Measurements from ENCODE around the gene ZNF516.

Gene ZNF516

DNA sequence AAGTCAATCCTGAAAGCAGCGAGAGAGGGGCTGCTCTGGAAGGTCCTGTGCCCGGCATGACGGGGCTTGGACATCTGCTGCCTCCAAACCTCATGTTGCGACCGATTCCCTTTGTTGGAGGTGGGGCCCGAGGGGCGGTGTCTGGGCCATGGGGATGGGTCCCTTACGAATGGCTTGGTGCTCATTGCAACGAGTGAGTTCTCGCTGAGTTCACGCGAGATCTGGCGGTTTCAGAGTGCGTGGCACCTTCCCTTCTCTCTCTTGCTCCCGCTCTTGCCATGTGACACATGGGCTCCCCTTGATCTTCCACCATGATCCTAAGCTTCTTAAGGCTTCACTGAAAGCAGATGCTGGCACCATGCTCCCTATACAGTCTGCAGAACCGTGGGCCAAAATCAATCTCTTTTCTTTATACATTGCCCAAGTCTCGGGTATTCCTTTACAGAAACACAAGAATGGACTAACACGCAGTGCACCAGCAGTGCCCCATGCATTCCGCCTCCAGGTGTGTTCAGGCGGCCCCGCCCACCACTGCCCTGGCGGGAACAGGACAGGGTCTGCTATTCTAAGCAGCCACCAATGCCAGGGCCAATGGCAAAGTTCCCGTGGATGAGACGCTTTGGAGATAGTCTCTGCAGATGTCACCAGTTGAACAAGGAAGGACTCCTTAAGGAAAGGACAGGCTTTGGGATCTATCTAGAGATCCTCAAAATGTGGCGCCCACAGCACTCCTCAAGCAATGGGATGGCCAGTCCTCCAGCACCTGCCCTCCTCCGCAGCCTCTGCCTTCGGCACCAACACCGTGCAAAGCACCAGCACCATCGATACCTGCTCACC, 63.4 kb downstream of the ZNF516 start:
- Histone ChIP-seq H3K4me1 (ENCODE audit: control insufficient read depth, insufficient read depth, low read length) (no peaks in the 10 kb centered on the region), H3K9me3 (ENCODE audit: control insufficient read depth, low read length) (no peaks in the 10 kb centered on the region), H3K36me3 (ENCODE audit: control insufficient read depth, insufficient read depth, low read length) (peaks cover 4% of the 10 kb centered on the region), H3K27me3 (ENCODE audit: control insufficient read depth, insufficient read depth, low read length, poor library complexity, severe bottlenecking) (no peaks in the 10 kb centered on the region), H3K4me3 (ENCODE audit: insufficient read depth, low read depth, low read length) (no peak overlapping the region), H3K27ac (ENCODE audit: insufficient read depth, low read depth, low read length, poor library complexity, severe bottlenecking) (no peak overlapping the region)
- WGBS, 2 experiments = 94 to 96% methylated on average over 29 of the region's 29 CpGs

DNA sequence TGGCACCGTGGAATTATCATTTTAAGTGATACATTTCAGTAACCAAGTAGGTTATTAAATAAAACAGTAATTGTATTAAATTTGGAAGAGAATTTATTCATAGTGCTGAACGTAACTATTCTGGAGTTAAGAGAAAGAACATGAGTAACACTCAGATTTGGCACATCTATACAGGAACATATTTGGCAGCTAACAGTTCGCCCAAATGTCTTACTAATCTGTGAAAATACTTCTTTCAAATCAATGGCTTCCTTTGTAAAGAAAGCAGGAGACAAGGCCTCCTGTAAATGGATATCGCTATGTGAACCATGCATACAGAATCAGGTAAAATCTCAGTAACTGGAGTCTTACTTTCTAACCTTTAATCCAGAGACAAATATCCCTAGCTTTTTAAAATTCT, 64.4 kb downstream of the ZNF516 start:
- Histone ChIP-seq H3K27me3 (ENCODE audit: control insufficient read depth, insufficient read depth, low read length, poor library complexity, severe bottlenecking) (no peaks in the 10 kb centered on the region), H3K4me3 (ENCODE audit: insufficient read depth, low read depth, low read length) (no peak overlapping the region), H3K36me3 (ENCODE audit: control insufficient read depth, insufficient read depth, low read length) (peaks cover 4% of the 10 kb centered on the region), H3K27ac (ENCODE audit: insufficient read depth, low read depth, low read length, poor library complexity, severe bottlenecking) (no peak overlapping the region), H3K4me1 (ENCODE audit: control insufficient read depth, insufficient read depth, low read length) (no peaks in the 10 kb centered on the region), H3K9me3 (ENCODE audit: control insufficient read depth, low read length) (no peaks in the 10 kb centered on the region)
- WGBS, 2 experiments = 93 to 97% methylated on average over 4 of the region's 4 CpGs

DNA sequence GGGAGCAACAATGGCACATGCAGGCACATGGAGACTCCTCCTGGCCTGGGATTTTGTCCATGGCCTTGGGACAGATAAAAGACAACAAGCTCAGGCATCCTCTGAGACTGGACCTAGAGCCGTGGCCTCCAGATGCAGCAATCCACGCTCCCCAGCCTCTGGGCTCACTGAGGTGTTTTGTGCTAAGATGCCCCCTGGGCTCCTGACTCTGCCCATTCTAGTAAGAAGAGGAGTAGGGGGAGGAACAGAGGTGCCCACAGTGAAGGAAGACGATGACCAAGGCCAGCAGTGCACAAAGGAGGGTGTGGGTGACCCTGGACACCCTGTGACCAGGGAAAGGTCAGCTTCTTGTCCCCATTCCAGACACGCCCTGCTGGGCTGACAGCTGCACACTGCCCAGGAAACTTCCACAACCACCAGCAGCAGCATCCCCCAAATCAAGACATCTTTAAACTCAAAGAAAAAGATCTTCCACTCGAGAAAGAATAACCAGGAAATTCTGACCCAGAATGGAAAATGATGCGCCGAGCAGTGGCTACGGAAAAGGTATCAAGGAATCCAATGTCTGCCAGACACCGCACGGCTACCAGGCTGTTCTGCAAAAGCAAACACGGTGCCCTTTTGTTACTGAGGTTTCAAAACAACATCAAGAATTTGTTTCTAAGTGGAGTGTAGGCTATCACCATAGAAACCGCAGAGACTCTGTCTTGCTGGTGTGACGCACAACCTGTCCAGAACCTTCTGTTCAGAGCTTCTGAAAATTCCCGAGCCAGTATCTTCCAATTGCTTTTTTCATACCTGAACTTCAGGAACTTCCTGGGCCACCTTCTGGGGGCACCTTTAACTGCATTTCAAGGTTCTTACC, 65.5 kb downstream of the ZNF516 start:
- H3K4me3 ChIP-seq (ENCODE audit: insufficient read depth, low read depth, low read length) = no peak overlapping the region
- WGBS, 2 experiments = 93% methylated on average over 14 of the region's 14 CpGs
- H3K4me1 ChIP-seq (ENCODE audit: control insufficient read depth, insufficient read depth, low read length) = no peaks in the 10 kb centered on the region
- H3K9me3 ChIP-seq (ENCODE audit: control insufficient read depth, low read length) = no peaks in the 10 kb centered on the region
- peaks cover 4% of the 10 kb centered on the region for H3K36me3 ChIP-seq (ENCODE audit: control insufficient read depth, insufficient read depth, low read length)
- peak overlapping the region; percentile 9 for H3K27ac ChIP-seq (ENCODE audit: insufficient read depth, low read depth, low read length, poor library complexity, severe bottlenecking)
- H3K27me3 ChIP-seq (ENCODE audit: control insufficient read depth, insufficient read depth, low read length, poor library complexity, severe bottlenecking) = no peaks in the 10 kb centered on the region

DNA sequence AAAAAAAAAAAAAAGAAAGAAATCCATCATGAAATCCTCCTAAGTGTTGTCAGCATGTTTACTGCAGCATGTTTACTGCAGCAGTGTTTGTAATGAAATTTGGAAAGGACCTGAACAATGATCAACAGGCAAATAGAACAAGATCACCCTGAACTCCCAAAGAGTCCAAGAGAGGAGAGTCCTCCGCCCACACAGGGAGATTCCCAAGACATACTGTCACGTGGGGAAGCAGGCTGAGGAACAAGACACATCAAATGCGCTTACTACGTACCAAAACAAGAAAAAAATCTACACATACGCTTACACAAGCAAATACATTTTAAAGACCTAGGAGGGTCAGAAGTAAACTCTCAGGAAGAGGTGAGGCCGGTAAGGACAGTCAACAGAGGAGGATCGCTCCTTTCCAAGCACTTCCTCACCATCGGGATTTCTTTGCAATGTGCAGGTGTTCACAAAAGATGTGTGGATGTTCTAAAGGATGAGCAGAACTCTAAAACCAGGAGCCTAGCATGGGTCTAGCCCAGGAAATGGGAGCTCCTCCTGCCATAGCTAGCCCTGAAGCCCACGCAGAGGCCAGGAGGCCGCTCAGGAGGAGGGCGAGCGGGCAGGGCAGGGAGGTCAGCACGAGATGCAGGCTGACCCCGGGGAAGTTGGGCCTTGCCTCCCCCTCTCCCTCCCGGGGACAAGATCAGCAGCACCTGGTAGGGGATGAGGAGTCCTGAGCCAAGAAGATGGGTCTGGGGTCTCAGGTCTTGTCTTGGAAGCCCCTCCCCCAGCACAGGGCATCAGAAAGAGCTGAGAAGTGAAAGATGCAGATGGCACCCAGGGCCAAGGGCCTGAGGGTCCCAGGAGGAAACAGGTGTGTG, 66.4 kb downstream of the ZNF516 start:
- no peaks in the 10 kb centered on the region for H3K4me1 ChIP-seq (ENCODE audit: control insufficient read depth, insufficient read depth, low read length)
- WGBS, 2 experiments = 94% methylated on average over 15 of the region's 15 CpGs
- H3K4me3 ChIP-seq (ENCODE audit: insufficient read depth, low read depth, low read length) = no peak overlapping the region
- no peaks in the 10 kb centered on the region for H3K27me3 ChIP-seq (ENCODE audit: control insufficient read depth, insufficient read depth, low read length, poor library complexity, severe bottlenecking)
- H3K36me3 ChIP-seq (ENCODE audit: control insufficient read depth, insufficient read depth, low read length) = peaks cover 4% of the 10 kb centered on the region
- peak overlapping the region; percentile 5 for H3K27ac ChIP-seq (ENCODE audit: insufficient read depth, low read depth, low read length, poor library complexity, severe bottlenecking)
- no peaks in the 10 kb centered on the region for H3K9me3 ChIP-seq (ENCODE audit: control insufficient read depth, low read length)

DNA sequence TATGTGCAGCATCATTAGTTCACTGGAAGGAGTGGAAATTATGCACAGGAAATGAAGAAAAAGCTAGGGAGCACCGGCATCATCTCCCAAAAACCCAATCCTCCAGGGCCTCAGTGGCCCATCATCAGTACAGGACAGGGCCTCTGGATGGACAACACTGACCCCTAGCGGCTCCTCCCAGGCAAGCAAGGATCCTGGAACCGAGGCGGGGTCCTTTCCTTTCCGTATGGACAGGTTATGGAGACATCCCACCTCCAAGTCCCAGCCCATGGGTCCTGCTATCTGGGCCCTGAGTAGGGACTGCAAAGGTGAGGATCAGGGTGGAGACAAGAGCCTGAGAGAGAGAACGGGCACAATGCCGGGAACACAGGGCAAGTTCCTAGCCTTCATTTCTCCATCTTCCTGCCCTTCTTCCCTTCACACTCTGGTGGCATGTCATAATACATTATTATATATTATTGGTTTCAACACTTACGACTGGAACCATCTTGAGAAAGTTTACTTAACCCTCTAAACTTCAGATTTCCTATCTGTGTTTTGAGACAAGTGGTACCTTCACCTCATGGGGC, 68.2 kb downstream of the ZNF516 start:
- Histone ChIP-seq H3K9me3 (ENCODE audit: control insufficient read depth, low read length) (no peaks in the 10 kb centered on the region), H3K27ac (ENCODE audit: insufficient read depth, low read depth, low read length, poor library complexity, severe bottlenecking) (no peak overlapping the region), H3K27me3 (ENCODE audit: control insufficient read depth, insufficient read depth, low read length, poor library complexity, severe bottlenecking) (no peaks in the 10 kb centered on the region), H3K36me3 (ENCODE audit: control insufficient read depth, insufficient read depth, low read length) (no peaks in the 10 kb centered on the region), H3K4me3 (ENCODE audit: insufficient read depth, low read depth, low read length) (no peak overlapping the region), H3K4me1 (ENCODE audit: control insufficient read depth, insufficient read depth, low read length) (no peaks in the 10 kb centered on the region)
- WGBS, 2 experiments = 28 to 33% methylated on average over 7 to 8 of the region's 8 CpGs

DNA sequence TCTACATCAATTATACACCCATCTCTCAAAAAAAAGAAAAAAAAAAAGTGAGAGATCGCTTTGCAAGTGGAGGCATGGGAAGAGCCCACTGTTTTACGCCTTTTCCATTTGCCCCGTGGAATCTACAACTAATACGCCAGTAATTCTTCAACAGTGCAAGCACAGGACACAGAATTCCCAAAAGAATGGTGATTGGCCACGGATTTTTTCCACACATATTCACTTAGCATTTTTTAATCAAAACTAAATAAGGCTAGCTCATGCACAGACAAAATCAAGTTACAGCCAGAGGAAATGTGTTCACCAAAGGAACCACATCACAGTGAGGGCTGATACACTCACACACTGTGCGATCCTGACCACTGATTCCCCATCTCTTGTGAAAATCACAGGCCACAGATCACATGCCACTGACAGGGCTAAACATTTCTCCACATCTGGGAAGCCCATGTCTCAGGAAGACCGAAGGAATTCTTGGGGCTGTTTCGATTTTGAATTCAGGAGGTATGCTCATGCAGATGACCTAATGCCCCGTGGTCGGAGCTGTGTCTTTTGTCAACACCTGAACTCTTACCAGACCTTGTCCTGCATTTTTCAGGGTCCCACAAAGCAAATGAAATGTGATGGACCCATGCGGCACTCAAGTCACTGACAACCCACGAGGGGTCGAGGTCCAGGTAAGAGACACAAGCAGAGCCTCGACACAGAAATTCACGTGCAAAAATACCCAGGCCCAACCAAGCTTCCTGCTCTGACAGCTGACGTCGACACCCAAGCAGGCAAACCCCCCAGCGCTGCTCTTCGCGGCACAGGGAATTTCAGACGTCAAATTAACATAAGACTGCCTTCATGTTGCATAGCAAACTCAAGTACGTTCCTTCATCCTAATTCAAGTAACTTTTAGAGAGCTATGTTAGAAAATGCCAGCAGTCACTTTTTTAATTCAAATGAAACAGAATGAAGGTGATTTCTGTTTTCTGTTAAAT, 69.6 kb downstream of the ZNF516 start:
- H3K9me3 ChIP-seq (ENCODE audit: control insufficient read depth, low read length) = no peaks in the 10 kb centered on the region
- H3K27ac ChIP-seq (ENCODE audit: insufficient read depth, low read depth, low read length, poor library complexity, severe bottlenecking) = no peak overlapping the region
- no peak overlapping the region for H3K4me3 ChIP-seq (ENCODE audit: insufficient read depth, low read depth, low read length)
- no peaks in the 10 kb centered on the region for H3K27me3 ChIP-seq (ENCODE audit: control insufficient read depth, insufficient read depth, low read length, poor library complexity, severe bottlenecking)
- no peaks in the 10 kb centered on the region for H3K4me1 ChIP-seq (ENCODE audit: control insufficient read depth, insufficient read depth, low read length)
- H3K36me3 ChIP-seq (ENCODE audit: control insufficient read depth, insufficient read depth, low read length) = no peaks in the 10 kb centered on the region
- 60 to 63% methylated on average over 22 of the region's 22 CpGs for WGBS, 2 experiments

DNA sequence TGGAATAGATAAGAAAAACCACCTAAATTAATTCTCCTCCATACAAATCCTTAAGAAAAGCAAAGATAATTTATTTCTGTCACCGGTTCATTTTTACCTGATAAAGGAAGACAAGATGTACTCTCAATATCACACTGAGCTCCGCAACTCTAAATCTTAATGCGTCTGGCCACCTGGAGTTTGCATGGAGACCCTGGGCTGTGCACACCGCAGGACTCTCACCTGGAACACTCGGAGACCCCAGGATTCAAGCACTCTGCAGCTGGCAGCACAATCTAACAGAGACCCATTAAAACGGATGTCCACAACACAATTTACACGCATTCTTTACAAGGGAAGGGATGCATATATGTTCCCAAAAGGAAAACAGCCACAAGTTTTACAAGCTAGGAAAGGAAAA, 72.2 kb downstream of the ZNF516 start:
- H3K4me1 ChIP-seq (ENCODE audit: control insufficient read depth, insufficient read depth, low read length) = no peaks in the 10 kb centered on the region
- H3K27me3 ChIP-seq (ENCODE audit: control insufficient read depth, insufficient read depth, low read length, poor library complexity, severe bottlenecking) = no peaks in the 10 kb centered on the region
- H3K27ac ChIP-seq (ENCODE audit: insufficient read depth, low read depth, low read length, poor library complexity, severe bottlenecking) = no peak overlapping the region
- no peak overlapping the region for H3K4me3 ChIP-seq (ENCODE audit: insufficient read depth, low read depth, low read length)
- 92 to 93% methylated on average over 7 of the region's 7 CpGs for WGBS, 2 experiments
- no peaks in the 10 kb centered on the region for H3K9me3 ChIP-seq (ENCODE audit: control insufficient read depth, low read length)
- no peaks in the 10 kb centered on the region for H3K36me3 ChIP-seq (ENCODE audit: control insufficient read depth, insufficient read depth, low read length)

DNA sequence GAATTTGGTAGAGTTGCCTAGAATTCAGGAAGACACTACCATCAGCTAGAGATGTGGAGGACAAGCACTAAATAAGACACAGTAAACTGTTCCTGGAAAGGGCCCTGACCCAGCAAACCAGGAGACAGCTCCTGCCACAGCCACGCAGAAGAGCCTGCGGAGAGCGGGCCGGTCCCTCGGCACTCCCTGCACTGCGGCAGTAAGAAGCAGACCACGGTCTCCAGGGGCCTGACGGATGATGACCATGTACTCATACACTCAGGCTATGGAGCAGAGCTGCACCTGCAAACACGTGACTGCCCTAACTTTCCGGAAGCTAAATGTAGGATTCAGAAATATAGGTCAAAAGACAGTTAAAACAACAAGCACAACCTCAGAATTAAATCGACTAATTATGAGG, 72.9 kb downstream of the ZNF516 start:
- Histone ChIP-seq H3K36me3 (ENCODE audit: control insufficient read depth, insufficient read depth, low read length) (no peaks in the 10 kb centered on the region), H3K9me3 (ENCODE audit: control insufficient read depth, low read length) (no peaks in the 10 kb centered on the region), H3K4me1 (ENCODE audit: control insufficient read depth, insufficient read depth, low read length) (no peaks in the 10 kb centered on the region), H3K27me3 (ENCODE audit: control insufficient read depth, insufficient read depth, low read length, poor library complexity, severe bottlenecking) (no peaks in the 10 kb centered on the region), H3K27ac (ENCODE audit: insufficient read depth, low read depth, low read length, poor library complexity, severe bottlenecking) (no peak overlapping the region), H3K4me3 (ENCODE audit: insufficient read depth, low read depth, low read length) (no peak overlapping the region)
- 95 to 96% methylated on average over 10 to 11 of the region's 11 CpGs for WGBS, 2 experiments

DNA sequence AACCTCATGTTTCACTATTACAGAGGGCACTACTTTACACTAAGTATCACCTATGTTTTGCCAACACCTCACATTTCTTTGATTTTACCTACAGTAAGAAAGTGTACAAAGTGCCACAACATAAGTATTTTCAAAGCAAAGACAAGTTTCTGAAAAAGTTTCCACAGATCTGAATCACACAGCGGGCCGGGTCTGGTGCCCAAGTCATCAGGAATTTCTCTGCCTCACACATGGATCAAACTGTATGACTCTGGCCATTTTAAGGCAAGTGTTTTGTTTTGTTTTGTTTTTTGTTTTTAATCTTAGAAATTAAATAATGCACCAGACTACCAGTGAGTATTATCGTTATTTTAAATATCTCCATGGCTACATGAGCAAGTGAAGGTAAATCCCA, 73.4 kb downstream of the ZNF516 start:
- H3K27me3 ChIP-seq (ENCODE audit: control insufficient read depth, insufficient read depth, low read length, poor library complexity, severe bottlenecking) = no peaks in the 10 kb centered on the region
- no peaks in the 10 kb centered on the region for H3K36me3 ChIP-seq (ENCODE audit: control insufficient read depth, insufficient read depth, low read length)
- H3K9me3 ChIP-seq (ENCODE audit: control insufficient read depth, low read length) = no peaks in the 10 kb centered on the region
- H3K4me3 ChIP-seq (ENCODE audit: insufficient read depth, low read depth, low read length) = no peak overlapping the region
- no peak overlapping the region for H3K27ac ChIP-seq (ENCODE audit: insufficient read depth, low read depth, low read length, poor library complexity, severe bottlenecking)
- 98 to 100% methylated on average over 3 of the region's 3 CpGs for WGBS, 2 experiments
- no peaks in the 10 kb centered on the region for H3K4me1 ChIP-seq (ENCODE audit: control insufficient read depth, insufficient read depth, low read length)

Data from ectodermal cell (in vitro differentiated cells).